Colonic mucosa (tissue), 4 donors: ENCODE measurements around the gene ATF5. TPM values are rescaled to one million over a fixed set of nuclear protein-coding genes. Genes with fewer than 3 reads are reported as not detected.

Source experiments
- DNase-seq: peaks from one replicate; pipeline ENCODE4 v3.0.0-alpha.2; 2020
- H3K27ac ChIP-seq: fragments of 200-600 bp; one replicate; pipeline ENCODE4 v1.8.0; 2021
- H3K27me3 ChIP-seq: fragments of 200-600 bp; one replicate; pipeline ENCODE4 v1.8.0; 2021
- H3K36me3 ChIP-seq: fragments of 200-600 bp; one replicate; pipeline ENCODE4 v1.8.0; 2021
- H3K4me1 ChIP-seq: fragments of 200-600 bp; one replicate; pipeline ENCODE4 v1.8.0; 2021; ENCODE audit warnings: mild to moderate bottlenecking
- H3K4me3 ChIP-seq: fragments of 200-600 bp; one replicate; pipeline ENCODE4 v1.8.0; 2021
- H3K9ac ChIP-seq, 2 donors: one replicate each; pipeline ENCODE4 v1.7.0; 2013; ENCODE audit warnings: control low read depth in 2 of 2, low read depth in 2 of 2, low read length in 2 of 2
- H3K9me3 ChIP-seq: fragments of 200-600 bp; one replicate; pipeline ENCODE4 v1.8.0; 2021
- intact Hi-C: fragments of 100-400 bp; cut with DNase I; formaldehyde crosslinking; loops from one replicate; pipeline ENCODE4 v1.14.1; 2022
- total RNA-seq, 2 donors: library from RNA; stranded (reverse); fragmentation: NEBNext Ultra II Directional in 1 of 2; extraction: Animal tissue kit (Norgen Biotek cat#: 25700) in 1 of 2; gene quantifications; one replicate each; pipeline ENCODE4 v1.2.1, GENCODE V29; 2021
- TF ChIP-seq, protein P1 (sequence below): fragments of 200-600 bp; IDR thresholded peaks from one replicate; pipeline ENCODE4 v1.8.0; 2022; ENCODE audit warnings: antibody characterized with exemption, mild to moderate bottlenecking
- donor health status: healthy.
- donor health status: DM: no; HTN: no; CAD: no.
- donor health status: DM: no; HTN: no; CAD: no.

Gene ATF5
- total RNA-seq, 2 donors from 2014 or later, result 16.7 to 24.7 TPM

DNA sequence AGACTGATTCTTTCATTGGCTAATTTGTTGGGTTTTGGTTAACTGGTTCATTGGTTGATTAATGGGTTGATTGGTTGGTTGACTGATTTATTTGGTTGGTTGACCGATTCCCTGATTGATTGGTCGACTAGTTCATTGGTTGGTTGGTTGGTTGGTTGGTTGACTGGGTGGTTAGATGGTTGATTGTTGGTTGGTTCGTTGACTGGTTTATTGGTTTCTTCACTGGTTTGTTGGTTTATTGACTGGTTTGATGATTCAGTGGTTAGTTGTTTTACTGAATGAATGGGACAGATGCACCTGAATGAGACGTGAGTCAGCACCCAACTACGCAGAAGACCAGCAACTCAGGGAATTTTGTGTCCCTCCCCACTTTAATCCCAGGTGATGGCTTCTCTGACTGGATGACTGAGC, 3.0 kb downstream of the ATF5 start:
- intact Hi-C loops, result no loop called here
- no peaks in the 10 kb centered on the region for H3K36me3 ChIP-seq
- TF ChIP-seq, protein P1, sequence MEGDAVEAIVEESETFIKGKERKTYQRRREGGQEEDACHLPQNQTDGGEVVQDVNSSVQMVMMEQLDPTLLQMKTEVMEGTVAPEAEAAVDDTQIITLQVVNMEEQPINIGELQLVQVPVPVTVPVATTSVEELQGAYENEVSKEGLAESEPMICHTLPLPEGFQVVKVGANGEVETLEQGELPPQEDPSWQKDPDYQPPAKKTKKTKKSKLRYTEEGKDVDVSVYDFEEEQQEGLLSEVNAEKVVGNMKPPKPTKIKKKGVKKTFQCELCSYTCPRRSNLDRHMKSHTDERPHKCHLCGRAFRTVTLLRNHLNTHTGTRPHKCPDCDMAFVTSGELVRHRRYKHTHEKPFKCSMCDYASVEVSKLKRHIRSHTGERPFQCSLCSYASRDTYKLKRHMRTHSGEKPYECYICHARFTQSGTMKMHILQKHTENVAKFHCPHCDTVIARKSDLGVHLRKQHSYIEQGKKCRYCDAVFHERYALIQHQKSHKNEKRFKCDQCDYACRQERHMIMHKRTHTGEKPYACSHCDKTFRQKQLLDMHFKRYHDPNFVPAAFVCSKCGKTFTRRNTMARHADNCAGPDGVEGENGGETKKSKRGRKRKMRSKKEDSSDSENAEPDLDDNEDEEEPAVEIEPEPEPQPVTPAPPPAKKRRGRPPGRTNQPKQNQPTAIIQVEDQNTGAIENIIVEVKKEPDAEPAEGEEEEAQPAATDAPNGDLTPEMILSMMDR, result no peak
- H3K27me3 ChIP-seq, result no peaks in the 10 kb centered on the region
- no peak overlapping the region for H3K9ac ChIP-seq
- no peaks in the 10 kb centered on the region for H3K9me3 ChIP-seq
- peaks cover 7% of the 10 kb centered on the region for H3K4me1 ChIP-seq
- H3K27ac ChIP-seq, result no peak overlapping the region
- DNase-seq, result no peak
- H3K4me3 ChIP-seq, result no peak overlapping the region

DNA sequence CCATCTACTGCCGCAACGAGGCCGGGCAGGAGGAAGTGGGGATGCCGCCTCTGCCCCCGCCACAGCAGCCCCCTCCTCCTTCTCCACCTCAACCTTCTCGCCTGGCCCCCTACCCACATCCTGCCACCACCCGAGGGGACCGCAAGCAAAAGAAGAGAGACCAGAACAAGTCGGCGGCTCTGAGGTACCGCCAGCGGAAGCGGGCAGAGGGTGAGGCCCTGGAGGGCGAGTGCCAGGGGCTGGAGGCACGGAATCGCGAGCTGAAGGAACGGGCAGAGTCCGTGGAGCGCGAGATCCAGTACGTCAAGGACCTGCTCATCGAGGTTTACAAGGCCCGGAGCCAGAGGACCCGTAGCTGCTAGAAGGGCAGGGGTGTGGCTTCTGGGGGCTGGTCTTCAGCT, 3.7 kb downstream of the ATF5 start:
- H3K9me3 ChIP-seq, result no peaks in the 10 kb centered on the region
- H3K27ac ChIP-seq, result no peak overlapping the region
- H3K4me3 ChIP-seq, result no peak overlapping the region
- DNase-seq, result no peak
- H3K4me1 ChIP-seq, result peaks cover 5% of the 10 kb centered on the region
- H3K27me3 ChIP-seq, result no peaks in the 10 kb centered on the region
- TF ChIP-seq, protein P1, result no peak
- H3K36me3 ChIP-seq, result no peaks in the 10 kb centered on the region
- no peak overlapping the region for H3K9ac ChIP-seq
- intact Hi-C loops, result no loop called here

DNA sequence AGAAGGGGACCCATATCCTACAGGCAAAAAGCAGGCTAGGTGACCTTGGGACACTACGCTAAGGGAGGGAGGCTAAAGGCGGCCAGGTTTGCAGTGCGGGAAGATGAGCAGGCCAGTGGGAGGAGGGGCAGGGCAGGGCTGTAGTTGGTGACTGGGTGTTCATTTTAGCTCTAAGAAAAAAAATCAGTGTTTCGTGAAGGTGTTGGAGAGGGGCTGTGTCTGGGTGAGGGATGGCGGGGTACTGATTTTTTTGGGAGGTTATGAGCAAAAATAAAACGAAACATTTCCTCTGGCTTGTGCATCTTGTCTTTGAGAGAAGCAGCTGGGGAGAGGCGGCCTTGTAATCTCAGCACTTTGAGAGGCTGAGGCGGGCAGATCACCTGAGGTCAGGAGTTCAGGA, 4.6 kb downstream of the ATF5 start:
- DNase-seq, result no peak
- intact Hi-C loops, result no loop called here
- Histone ChIP-seq H3K9ac (no peak overlapping the region), H3K4me3 (no peak overlapping the region), H3K9me3 (no peaks in the 10 kb centered on the region), H3K27ac (no peak overlapping the region), H3K36me3 (no peaks in the 10 kb centered on the region), H3K4me1 (peaks cover 5% of the 10 kb centered on the region), H3K27me3 (no peaks in the 10 kb centered on the region)
- TF ChIP-seq, protein P1, result no peak

DNA sequence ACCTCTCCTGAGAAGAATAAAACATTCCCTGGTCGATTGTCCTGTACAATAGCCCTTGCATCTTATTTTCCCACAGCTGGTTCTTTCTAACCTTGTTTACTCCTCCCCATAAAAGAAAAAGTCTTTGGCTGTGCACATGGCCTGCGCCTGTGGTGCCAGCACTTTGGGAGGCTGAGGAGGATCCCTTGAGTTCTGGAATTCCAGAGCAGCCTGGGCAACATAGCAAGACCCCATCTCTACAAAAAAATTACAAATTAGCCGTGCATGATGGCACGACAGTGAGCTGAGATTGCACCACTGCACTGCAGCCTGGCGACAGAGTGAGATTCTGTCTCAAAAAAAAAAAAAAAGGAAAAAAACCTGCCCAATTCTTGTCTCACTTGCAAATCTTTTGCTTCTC, 7.5 kb downstream of the ATF5 start:
- H3K9me3 ChIP-seq, result no peaks in the 10 kb centered on the region
- no peak for DNase-seq
- H3K36me3 ChIP-seq, result no peaks in the 10 kb centered on the region
- no peaks in the 10 kb centered on the region for H3K27me3 ChIP-seq
- no peak overlapping the region for H3K9ac ChIP-seq
- no peak overlapping the region for H3K27ac ChIP-seq
- no peak overlapping the region for H3K4me3 ChIP-seq
- TF ChIP-seq, protein P1, result no peak
- intact Hi-C loops, result no loop called here
- H3K4me1 ChIP-seq, result peaks cover 5% of the 10 kb centered on the region

DNA sequence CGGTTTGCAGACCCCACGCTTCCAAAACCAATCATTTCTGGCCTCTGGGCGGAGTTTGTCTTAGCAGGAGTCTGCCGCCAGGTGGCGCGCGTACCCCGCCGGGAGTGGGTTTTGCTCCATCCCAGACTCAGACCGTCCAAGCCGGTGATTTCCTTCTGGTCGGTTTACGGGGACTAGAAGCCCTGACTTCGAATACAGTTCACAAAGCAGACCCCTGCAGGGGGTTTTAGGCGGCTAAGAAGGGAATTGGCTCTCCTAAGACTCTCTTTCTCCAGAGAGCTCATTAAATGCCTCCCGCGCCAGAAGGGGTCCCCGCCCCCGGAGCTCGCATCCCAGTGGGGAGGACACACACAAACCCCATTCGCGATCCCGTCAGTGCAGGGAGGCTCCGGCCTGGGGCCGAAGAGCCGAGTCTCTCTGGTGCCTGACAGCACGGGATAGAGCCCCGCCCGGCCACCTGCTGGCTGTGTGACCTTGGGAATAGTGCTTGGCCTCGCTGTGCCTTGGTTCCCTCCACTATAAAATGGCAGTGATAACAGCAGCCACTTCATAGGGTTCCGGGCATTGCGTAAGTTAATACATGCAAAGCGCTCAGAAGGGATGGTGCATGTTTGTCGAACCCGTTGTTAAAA, 8.9 kb downstream of the ATF5 start:
- intact Hi-C loops, result loop anchor here (1.0 kb wide), 1 partner anchor 45 kb away; no protein-coding TSS in a partner anchor
- DNase-seq, result peak; percentile 84
- no peaks in the 10 kb centered on the region for H3K36me3 ChIP-seq
- H3K27me3 ChIP-seq, result no peaks in the 10 kb centered on the region
- peak overlapping the region; percentile 4 for H3K4me3 ChIP-seq
- peaks cover 5% of the 10 kb centered on the region for H3K4me1 ChIP-seq
- no peak overlapping the region for H3K27ac ChIP-seq
- TF ChIP-seq, protein P1, result peak; percentile 95
- no peak overlapping the region for H3K9ac ChIP-seq
- H3K9me3 ChIP-seq, result no peaks in the 10 kb centered on the region
